NCI-H146 (cell line): ENCODE measurements around the gene NETO1.

ENCODE experiments used
- DNase-seq: peaks from one replicate; lab custom pipeline; 2025; lab: John Stamatoyannopoulos, UW

The NETO1 gene

DNA sequence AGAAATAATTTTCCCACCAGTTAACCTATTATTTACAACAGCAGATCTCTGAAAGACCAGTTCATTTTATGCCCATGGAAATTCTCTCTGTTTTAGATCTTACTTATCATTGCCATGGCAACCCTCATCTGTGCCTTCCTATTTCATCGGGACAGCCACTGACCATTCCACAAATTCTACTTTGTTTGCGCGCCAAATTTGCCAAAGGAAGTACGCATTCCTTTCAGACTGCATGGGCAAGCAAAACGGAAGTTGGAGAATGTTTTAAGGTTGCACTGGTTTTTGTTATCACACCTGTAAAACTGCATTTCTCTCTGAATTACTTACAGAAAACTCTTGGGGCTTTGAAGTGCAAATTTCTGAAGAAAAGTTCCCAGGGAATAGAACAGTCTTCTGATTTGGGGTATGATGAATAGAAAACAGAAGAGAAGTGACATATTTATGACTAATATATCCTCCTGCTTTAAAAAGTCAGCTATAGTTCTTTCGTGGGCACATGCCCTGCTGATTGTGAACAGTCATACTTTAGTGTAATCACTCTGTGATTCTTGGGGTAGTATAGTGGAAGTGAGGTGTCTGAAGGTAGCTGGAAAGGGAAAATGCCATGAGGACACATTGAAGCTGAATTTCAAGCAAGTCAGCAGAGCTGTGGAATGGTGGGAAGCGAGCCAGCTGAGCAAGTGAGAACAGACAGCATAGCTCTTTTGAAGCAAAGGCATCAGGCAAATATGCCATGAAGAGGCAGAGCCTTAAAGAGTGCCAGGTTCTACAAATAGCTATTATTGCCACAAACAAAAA is 20.9 kb downstream of the NETO1 start:
- no peak for DNase-seq

DNA sequence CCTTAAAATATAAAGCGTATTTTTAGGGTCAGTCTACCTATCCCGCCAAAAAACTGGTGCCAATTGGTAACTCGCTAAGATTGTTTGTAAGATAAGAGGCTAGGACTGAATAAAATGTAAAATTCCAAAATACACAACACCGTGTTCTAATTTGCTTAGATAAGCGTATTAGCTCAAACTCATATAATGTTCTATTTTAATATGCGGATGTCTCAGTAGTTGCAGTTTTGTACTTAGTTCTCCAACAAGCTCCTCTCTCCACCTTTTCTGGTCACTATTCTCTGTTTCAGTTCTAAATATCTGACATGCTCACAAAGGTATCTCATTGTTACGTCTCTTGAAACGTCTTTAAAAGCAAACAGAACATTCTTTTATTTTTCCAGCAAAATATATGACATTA is 24.0 kb downstream of the NETO1 start:
- DNase-seq: no peak

DNA sequence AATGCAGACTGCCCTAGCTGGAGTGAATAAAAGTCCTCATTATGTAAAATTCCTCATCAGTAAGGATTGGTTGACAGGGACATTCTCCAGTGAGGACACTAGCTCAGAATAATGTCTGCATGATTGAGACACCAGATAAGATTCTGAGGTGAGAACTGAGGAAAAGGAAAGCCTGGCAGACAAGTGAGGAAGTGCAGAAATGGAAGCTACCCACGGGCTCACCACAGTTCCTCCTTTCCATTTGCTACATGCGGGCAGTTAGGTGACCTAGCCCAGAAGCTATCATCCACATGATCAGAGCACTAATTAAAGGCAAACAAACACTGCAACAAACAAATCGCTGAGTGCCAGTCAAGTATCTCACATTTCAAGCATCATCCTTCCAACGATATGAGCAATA is 27.7 kb downstream of the NETO1 start:
- DNase-seq: no peak

DNA sequence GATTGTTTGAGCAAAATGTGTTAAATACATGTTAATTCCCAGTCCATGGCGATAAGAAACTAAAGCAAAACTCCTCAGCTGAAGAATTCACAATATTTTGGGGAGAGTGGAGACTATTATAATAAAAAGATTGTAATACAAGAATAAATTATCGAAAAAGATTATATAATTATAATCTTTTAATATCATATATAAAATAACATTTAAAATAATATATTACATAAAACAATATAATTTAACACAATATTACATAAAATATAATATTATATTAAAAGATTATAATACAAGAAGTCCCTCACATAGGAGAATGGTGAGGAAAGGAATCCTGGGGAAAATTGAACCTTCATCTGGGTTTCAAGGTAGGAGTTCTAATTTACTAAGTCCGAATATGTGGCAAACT is 33.1 kb downstream of the NETO1 start:
- DNase-seq: no peak

DNA sequence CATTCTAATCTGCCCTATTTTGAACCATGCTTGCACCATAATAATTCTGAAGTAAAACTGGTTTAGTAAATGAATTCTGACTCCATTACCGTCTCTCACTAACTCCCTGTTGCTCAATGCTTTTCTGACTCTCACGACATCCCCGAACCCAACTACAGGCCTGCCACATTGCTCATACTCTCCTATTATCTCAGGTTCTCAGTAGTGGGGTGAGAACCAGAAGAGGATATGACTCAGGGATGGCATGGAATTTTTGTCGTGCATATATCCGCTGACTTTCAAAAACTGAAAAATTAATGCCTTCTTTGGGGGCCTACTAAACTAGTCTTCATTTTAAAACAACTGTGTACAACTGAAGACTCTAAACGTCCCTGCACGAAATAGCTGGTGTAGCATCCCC is 34.3 kb downstream of the NETO1 start:
- DNase-seq: no peak

DNA sequence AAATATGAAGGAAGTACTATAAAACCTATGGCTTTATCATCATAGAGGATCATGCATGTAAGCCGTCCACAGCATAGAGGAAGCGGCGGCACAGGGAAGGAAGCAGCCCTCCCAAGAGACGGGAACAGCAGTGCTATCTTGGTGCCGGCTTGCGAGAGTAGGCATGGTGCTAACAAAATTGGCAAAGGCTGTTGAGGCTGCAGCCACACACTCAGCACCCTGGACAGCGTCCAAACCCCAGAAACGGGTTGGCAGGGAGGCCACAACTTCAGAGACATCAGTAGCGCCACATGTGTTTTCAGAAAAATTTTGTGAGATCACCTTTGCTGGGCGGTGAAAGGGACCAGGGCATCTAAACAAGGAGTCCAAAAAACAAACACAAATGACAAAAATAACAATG is 37.7 kb downstream of the NETO1 start:
- no peak for DNase-seq

DNA sequence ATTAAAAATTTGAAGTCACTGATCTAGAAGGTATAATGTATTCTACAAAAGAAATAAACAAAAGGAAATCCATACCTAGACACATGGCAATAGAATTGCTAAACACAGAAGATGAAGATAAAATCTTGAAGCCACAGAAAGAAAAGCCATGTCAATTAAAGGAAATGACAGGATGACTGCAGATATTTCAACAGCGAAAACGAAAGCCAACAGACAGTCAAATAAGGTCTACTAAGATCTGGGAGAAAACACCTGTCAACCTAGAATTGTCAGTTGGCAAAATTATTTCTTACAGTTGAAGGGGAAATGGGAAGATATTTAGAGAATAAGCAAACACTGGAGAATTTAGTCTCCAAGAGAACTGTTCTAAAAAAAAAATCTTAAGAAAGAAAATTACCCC is 39.2 kb downstream of the NETO1 start:
- no peak for DNase-seq

DNA sequence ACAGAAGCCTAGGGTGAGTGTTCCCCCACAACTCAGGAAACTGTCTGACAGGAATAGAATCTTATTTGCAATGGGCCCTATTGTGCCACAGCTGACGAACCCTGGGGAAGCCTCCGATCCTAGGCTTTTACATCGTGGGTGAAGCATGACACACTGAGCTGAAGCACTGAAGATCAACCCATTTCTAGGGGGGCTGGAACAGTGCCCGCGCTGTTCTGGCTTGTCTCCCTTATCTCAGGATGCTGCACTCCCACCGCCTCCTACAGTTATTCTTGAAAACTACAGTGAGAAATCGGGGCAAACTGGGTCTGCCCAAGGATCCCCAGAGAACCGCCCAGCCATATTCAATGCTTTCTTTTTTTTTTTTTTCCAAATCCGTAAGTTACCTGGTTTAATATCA is 41.1 kb downstream of the NETO1 start:
- DNase-seq: peak; percentile 24

DNA sequence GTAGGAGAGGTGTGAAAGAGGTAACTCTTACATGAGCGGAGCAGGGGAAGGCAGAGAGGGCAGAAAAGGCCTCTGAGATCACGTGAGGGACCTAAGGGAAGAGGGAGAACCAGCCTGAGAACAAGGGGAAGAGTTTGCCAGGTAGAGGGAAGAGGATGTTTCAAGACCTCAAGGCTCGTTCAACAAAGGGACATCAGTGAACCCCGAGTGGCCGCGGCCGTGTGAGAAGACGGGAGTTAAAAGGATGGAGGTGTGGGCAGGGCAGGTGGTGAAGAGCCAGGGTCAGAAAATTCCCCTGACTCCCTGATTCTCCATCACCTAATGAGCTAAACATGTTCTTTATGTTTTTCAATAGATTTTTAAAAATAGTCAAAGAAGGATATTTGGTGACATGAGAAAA is 44.4 kb downstream of the NETO1 start:
- no peak for DNase-seq

DNA sequence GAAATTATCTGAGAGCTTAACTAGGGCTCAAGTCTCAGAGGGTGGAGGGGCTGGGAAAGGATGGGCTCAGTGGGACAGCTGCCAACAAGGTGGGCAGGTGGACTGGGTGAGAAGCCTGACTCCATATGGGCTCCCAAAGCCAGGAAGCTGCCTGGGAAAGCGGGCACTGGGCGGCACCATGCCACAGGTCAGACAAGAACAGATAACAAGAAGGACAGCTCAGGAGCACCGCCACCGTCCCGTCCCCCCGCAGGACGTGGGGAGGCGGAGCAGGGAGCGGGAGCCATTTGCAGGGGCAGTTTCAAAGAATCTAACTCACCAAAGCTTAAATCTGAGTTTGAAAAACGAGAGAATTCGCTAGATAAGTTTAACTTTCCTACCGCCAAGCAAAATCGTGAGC is 45.6 kb downstream of the NETO1 start:
- no peak for DNase-seq

DNA sequence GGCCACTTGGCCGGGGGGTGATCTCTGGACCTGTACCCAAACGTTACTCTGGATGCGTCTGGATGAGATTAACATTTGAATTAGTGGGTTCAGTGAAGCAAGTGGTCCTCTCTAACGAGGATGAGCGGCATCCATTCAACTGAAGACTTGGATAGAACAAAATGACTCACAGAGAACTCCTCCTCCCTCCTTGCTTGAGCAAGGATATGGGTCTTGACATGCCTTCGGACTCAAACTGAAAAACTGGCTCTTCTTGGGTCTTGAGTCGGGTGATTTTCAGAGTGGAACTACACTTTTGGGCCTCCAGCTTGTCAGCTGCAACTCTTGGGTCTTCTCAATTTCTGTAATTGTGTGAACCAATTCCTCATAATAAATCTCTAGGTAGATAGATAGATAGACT is 47.2 kb downstream of the NETO1 start:
- no peak for DNase-seq

DNA sequence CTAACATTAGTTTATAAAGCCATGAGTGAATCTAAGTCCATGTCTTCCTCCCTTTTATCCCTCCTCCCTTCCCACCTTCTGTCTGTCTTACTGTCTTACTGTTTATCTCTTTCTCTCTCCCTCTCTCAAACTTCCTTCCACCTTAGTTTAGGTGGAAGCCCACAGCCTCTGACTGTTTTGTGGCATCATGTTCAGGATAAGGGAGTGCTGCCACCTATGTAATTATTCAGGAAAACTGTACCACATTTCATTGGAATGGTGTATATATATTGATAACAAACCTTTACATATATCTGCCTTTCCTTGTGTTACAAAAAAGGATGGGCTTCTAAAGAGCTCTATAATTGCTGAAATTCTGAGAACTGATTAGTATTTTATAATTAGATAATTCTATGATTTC is 48.7 kb downstream of the NETO1 start:
- no peak for DNase-seq

DNA sequence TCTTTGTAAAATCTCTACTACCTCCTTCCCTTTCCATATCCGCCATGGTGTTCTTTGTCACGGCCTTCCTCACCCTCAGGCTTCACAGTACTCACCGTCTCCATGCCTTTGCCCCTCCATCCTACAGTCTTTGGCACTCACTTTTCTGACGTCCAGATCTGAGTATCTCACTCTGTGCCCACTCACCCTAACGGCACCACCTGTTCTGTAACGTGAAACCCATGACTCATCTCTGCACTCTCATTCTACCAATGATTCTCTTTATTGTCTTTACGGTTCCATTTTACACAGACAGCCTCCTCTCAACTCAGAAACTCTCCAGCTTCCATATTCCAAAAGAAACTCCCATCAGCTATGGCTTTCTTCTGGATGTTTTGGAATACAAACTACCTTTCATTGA is 56.7 kb downstream of the NETO1 start:
- peak; percentile 73 for DNase-seq

DNA sequence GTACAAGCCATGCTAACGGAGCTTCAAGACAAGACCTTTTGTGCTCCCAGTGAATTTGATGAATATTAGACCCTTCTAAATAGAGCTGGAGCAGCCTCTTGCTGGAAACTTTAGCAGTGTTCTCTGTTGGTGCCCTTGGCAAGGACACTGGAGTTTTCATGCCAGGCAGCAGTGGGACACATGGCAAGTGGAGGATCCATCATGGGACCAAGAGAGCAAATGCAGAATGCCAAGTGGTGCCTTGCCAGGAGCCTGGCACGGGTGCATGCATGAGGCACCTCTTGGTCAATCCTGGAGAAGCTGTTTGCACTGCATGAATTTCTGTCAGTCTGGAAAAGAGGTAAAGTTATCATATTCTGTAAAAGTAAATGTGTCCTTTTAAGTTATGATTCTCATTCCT is 59.1 kb downstream of the NETO1 start:
- DNase-seq: no peak

DNA sequence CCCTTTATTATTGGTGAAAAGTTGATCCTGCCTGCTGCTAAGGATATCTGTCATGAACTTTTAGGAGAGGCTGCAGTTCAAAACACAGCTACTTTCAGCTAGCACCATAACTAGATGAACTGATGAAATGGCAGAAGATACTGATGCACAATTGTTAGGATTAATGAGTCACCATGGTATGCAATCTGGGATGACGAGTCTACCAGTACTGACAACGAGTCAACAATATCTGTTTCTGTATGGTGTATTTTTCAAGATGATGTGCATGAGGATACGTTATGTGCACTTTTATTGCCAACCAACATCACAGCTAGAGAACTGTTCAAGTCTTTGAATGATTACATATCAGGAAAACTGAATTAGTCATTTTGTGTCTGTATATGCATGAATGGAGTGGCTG is 68.7 kb downstream of the NETO1 start:
- no peak for DNase-seq

DNA sequence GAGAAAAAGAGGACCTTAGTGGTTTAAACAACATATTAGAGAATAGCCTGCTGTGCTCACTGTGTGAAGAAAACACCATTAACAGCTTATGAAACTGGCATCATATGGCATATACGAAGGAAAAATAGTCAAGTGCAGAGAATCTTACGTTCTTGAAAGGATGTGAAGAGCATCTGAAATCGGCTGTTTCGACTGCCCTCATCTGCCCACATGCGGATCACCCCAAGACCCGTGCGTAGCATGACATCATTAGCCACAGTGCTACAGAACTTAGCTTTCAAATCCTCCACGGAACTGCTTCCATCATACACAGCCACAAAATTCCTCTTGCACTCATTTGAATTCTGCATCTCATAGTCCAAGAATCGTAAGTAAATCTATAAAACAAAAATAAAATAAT is 84.3 kb downstream of the NETO1 start:
- DNase-seq: no peak

DNA sequence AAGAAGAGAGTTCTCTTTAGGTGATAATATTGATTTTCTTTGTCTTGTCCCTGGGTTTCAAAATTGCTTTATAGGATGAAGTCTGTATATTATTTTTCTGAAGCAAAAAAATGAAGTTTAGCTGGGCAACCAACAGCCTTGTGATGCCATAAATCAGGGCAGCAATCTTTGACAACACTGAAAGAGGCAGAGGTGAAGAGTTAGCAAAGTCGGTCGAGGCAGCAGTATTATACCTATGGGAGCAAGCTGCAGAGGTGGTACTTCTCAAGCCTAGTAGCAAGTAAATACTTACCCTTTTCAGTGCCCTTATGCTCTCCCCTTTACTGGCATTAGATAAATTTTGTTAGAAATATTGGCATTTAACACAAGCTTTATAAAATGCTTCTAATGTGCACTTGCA is 92.9 kb downstream of the NETO1 start:
- DNase-seq: no peak

DNA sequence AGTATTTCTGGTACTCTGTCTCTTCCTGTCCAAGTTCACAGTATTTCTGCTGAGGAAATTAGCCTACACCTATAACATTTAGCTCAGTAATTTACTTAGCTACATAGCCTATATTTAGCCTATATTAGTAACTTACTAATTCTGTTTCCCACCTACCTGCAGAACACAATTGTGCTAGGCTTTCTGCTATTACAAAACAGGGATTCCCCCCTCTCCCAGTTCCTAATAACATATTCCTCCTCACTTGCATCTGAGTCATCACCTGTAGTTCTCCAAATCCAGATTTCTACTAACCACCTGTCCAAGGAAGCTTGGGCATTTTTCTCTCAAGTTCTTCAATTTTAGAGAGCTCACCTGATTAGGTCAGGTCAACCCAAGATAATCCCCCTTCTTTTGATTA is 94.9 kb downstream of the NETO1 start:
- DNase-seq: no peak

DNA sequence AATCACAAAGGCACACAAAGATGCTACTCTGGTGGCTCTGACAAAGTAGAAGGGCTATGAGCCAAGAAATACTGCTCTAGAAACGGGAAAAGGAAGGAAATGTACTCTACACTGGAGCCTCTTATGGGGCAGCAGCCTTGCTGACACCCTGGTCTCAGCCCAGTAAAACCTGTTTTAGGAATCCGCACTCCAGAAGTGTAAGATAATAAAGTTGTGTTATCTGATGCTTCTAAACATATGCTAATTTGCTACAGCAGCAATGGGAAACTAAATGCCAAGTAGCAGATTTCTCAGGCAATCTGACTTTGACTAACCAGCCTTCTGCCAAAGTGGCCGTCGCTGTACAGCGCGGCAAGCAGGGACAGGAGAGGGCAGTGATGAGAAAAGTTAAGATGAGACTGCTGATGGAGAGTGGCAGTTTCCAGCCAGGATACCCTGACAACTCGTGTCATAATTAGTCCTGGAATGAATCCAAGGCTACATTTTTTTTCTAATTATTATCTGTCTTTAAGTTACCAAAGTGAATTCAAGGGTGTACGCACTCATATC is 99.0 kb downstream of the NETO1 start:
- no peak for DNase-seq

DNA sequence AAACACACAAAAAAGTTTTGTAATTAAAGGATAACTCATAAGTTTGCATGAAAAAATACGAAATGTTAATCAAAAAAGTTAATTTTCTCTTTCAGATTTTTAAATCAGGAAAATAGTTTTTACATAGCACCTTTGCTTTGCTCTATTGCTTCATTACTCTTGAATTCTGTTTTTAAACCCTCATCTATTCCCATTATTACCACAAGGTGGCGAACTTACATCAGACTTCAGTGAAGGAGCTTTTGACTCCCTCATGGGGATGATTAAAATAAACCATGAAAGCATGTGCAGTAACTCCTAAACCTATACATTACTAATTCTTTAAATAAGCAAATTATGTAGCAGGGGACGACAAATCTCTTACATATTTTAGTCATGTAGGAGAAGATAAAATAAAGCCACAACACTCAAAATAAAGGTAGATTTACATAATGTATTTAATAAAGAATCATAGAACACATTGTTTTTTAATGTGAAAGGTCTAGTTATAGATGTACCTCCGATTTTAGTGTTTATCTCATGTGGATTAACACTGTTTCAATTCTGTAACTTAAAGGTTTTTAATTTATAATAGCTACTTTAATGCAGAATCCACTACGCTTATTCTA is 105.2 kb downstream of the NETO1 start:
- peak; percentile 76 for DNase-seq

DNA sequence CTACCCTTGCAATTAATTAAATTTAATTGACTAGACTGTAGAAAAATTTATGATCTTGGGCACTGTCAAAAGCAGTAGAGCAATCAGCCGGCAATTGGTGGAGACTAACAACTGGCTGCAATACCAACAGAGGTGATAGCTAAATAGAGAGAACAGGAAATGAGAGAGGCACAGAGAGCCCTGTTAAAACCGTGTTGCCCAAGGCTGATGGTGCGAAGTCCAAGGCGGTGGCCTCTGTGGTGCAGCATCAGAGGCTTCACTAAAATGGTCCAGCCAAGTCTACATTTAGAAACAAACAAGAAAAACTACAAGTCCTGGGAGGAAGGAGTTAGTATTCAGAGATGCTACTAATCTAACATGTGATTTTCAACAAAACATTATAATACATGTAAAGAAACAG is 115.6 kb downstream of the NETO1 start:
- DNase-seq: no peak

DNA sequence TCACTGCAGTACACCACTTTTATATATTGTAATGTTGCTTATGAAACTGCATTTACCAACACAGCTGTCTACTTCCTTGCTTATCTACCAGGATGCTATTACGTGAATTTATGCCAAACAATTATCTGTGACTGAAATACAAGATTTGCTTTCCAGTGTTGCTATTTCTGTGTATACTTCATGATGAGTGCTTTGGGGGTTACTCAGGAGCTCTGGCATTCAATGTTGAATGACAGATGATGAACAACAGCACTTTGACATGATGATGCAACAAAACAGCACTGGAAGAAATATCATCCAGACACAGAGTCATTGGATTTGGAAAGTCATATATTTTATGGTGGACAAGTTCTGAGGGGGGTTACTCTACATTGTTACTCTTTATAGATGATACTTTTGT is 125.8 kb downstream of the NETO1 start:
- no peak for DNase-seq

DNA sequence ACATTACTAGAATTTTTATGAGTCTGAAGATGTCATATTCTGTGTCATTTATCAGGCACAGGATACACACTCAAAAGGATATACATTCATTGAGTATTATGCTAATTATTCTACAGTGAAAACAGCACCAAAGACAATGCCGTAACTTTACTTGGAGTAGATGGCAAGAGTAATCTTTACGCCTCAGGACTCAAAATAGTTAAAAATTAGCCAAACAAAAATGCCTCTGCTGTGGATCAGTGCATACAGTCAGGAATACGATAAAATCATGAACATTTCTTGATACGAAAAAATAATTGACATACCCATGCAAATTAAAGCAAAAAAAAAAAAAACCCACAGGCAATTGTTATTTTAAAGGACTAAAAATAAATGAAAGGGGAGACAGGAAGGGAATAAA is 129.7 kb downstream of the NETO1 start:
- DNase-seq: no peak

DNA sequence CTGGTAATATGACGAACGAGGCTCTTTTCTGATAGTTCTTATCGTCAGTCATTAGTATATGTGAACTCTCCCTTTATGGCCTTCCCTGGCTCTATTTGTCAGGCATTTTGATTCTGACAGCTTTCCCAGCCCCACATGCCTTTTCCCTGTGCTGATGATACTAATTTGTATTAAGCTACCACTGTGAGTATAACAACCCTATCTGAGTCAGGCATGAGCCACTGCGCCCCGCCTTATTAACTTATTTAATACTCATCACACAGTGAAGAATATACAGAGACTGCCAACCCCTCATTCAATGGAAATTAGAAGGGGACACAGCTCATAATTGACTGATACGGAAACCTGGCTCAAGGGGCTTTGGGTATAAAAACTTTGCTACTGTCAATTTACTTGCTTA is 140.0 kb downstream of the NETO1 start:
- DNase-seq: no peak
